Smooth muscle cell of the brain vasculature (primary cell): ENCODE measurements around the gene EID2.

ENCODE experiments used
- DNase-seq: peaks from one replicate; pipeline ENCODE4 v3.0.0-alpha.2; 2012; ENCODE audit warnings: low read depth, low spot score

EID2 gene

GRCh38 chr19:39502640-39503417 lies 37.1 kb downstream of the EID2 start:
- DNase-seq = no peak

- DNase-seq = no peak
Observed at GRCh38 chr19:39501340-39501739, 38.6 kb downstream of the EID2 start.

GRCh38 chr19:39500543-39500942 lies 39.4 kb downstream of the EID2 start:
- no peak for DNase-seq

GRCh38 chr19:39499932-39500331 lies 40.0 kb downstream of the EID2 start:
- DNase-seq = no peak

- no peak for DNase-seq
Observed at GRCh38 chr19:39498798-39499642, 40.9 kb downstream of the EID2 start, which contains the start of gene DLL3. DLL3 (plus strand) TSS chr19:39498947; CDS start chr19:39498975, 28 bp downstream.

GRCh38 chr19:39497996-39498797 lies 41.8 kb downstream of the EID2 start:
- DNase-seq = no peak

GRCh38 chr19:39497701-39497995 lies 42.3 kb downstream of the EID2 start:
- DNase-seq = no peak

- DNase-seq = no peak
Observed at GRCh38 chr19:39496063-39496462, 43.9 kb downstream of the EID2 start.

- no peak for DNase-seq
Observed at GRCh38 chr19:39494661-39495060, 45.3 kb downstream of the EID2 start.

- no peak for DNase-seq
Observed at GRCh38 chr19:39492788-39493187, 47.2 kb downstream of the EID2 start.

GRCh38 chr19:39492225-39492624 lies 47.7 kb downstream of the EID2 start:
- no peak for DNase-seq

- DNase-seq = no peak
Observed at GRCh38 chr19:39489756-39490155, 50.2 kb downstream of the EID2 start.
